ENCODE data around the gene CYTH3. TPM values are rescaled to one million over a fixed set of nuclear protein-coding genes. Genes with fewer than 3 reads are reported as not detected.
A peak's percentile ranks its signal among the peaks of the same experiment; 100 is the strongest.
"Not testable (repeated sequence)": the region's sequence is repeated elsewhere in the genome, so short reads cannot be mapped to it uniquely, and the experiment has no call there.

CYTH3 gene
- total and polyA plus RNA-seq, 7 donors: 6.1 to 15.0 (median 13.5) TPM

DNA sequence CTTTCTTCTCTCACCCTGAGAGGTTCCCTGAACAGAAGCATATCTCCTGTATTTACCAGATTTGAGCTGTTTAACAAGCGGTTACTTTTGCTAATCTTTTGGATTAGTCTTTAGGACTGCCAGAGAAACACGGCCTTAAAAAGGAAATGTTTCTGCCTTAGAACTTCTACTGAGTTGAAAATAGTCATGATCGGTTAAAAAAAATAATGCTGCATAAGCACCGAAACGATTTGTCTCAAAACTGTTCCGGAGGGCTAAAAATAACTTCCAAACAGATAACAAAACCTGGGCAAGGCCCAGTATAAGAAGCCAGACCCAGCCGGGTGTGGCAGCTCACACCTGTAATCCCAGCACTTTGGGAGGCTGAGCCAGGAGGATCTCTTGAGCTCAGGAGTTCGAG, 43.3 kb upstream of the CYTH3 start:
- Histone ChIP-seq H3K4me3 (no peak overlapping the region), H3K27ac (peak overlapping the region; percentile 16), H3K9me3 (no peaks in the 10 kb centered on the region), H3K36me3 (ENCODE audit: insufficient read depth in 1 of 2, low read depth in 1 of 2) (no peaks in the 10 kb centered on the region), H3K4me1 (peaks cover 15% of the 10 kb centered on the region), H3K27me3 (ENCODE audit: insufficient read depth in 3 of 3, low read length in 2 of 3) (no peaks in the 10 kb centered on the region)
- ATAC-seq (no peak), DNase-seq (no peak)
- intact Hi-C loops (cut with DNase I): loop anchor here in 1 of 2 donors (5.0 kb wide), 1 partner anchor 43 kb away; the partner anchor contains the start of gene CYTH3
- whole genome bisulfite sequencing, 3 donors: 57 to 61% (median 57%) methylated on average over 8 of the region's 8 CpGs
- no peak for TF ChIP-seq CTCF (IDR thresholded peaks at IDR 0.05)

GRCh38 chr7:6310271-6310993, 38.0 kb upstream of the CYTH3 start:
- no peak for TF ChIP-seq CTCF (IDR thresholded peaks at IDR 0.05)
- DNase-seq (no peak), ATAC-seq (no peak)
- Histone ChIP-seq H3K4me1 (no peaks in the 10 kb centered on the region), H3K27ac (no peak overlapping the region), H3K36me3 (ENCODE audit: insufficient read depth in 1 of 2, low read depth in 1 of 2) (no peaks in the 10 kb centered on the region), H3K27me3 (ENCODE audit: insufficient read depth in 3 of 3, low read length in 2 of 3) (no peaks in the 10 kb centered on the region), H3K9me3 (no peaks in the 10 kb centered on the region), H3K4me3 (no peak overlapping the region)
- intact Hi-C loops (cut with DNase I): no loop called here
- WGBS, 3 donors: 80 to 86% (median 81%) methylated on average over 10 of the region's 10 CpGs

DNA sequence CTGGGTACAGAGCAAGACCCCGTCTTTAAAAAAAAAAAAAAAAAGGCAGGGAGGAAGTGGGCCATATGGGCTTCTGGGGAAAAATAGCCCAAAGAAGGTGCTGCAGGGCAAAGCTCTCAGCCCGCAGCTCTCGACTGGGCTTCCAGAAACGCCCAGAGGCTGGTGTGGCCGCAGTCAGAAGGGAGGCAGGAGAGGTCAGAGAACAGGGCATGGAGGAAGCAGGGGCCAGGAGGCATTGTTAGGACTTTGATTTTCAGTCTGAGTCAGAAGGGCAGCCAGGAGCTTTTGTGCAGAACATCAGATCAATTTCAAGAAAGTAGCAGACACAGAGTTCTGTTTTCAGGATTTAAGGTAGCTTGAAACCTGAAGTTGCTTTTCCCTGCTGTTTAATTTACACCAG, 35.3 kb upstream of the CYTH3 start:
- ATAC-seq (no peak), DNase-seq (no peak)
- TF ChIP-seq CTCF (IDR thresholded peaks at IDR 0.05): no peak
- intact Hi-C loops (cut with DNase I): no loop called here
- H3K4me3 ChIP-seq: no peak overlapping the region
- no peak overlapping the region for H3K27ac ChIP-seq
- H3K36me3 ChIP-seq (ENCODE audit: insufficient read depth in 1 of 2, low read depth in 1 of 2): no peaks in the 10 kb centered on the region
- H3K4me1 ChIP-seq: no peaks in the 10 kb centered on the region
- H3K9me3 ChIP-seq: no peaks in the 10 kb centered on the region
- no peaks in the 10 kb centered on the region for H3K27me3 ChIP-seq (ENCODE audit: insufficient read depth in 3 of 3, low read length in 2 of 3)
- 54 to 58% (median 58%) methylated on average over 5 of the region's 5 CpGs for WGBS, 3 donors

DNA sequence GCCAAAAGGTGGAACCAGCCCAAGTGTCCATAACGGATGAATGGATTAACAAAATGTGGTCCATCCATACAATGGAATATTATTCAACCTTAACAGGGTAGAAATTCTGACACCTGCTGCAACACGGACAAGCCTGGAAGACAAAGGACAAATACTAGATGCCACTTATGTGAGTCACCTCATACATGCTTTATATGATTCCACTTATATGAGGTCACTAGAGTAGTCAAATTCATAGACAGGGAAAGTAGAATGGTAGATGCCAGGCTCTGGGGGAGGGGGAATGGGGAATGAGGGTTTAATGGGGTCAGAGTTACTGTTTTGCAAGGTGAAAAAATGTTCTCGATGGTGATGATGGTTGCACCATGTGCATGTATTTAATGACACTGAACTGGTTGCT, 34.0 kb upstream of the CYTH3 start:
- TF ChIP-seq CTCF (IDR thresholded peaks at IDR 0.05): no peak
- Histone ChIP-seq H3K9me3 (no peaks in the 10 kb centered on the region), H3K36me3 (ENCODE audit: insufficient read depth in 1 of 2, low read depth in 1 of 2) (no peaks in the 10 kb centered on the region), H3K4me1 (no peaks in the 10 kb centered on the region), H3K27ac (no peak overlapping the region), H3K27me3 (ENCODE audit: insufficient read depth in 3 of 3, low read length in 2 of 3) (no peaks in the 10 kb centered on the region), H3K4me3 (no peak overlapping the region)
- ATAC-seq (peak in 2 of 4 donors; percentile 47 to 63), DNase-seq (no peak)
- WGBS, 3 donors: 45 to 54% (median 52%) methylated on average over 3 of the region's 3 CpGs
- intact Hi-C loops (cut with DNase I): no loop called here

DNA sequence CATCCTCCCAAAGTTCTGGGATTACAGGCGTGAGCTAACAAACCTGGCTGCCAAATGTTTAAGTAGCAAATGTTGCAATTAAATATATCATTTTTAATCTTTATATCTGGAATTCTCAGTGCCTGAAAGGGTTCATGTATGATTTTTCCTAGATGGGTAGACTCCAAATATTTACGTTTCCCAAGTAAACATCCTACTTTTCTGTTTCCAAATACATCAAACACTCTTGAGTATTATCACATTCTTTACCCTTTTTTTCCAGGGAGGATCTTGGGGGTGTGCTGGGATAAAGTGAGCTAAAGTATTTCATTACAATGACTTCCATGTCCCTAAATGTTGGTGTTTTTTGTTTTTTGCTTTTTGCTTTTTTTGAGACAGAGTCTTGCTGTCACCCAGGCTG, 32.9 kb upstream of the CYTH3 start:
- Histone ChIP-seq H3K4me1 (no peaks in the 10 kb centered on the region), H3K27ac (no peak overlapping the region), H3K27me3 (ENCODE audit: insufficient read depth in 3 of 3, low read length in 2 of 3) (no peaks in the 10 kb centered on the region), H3K36me3 (ENCODE audit: insufficient read depth in 1 of 2, low read depth in 1 of 2) (no peaks in the 10 kb centered on the region), H3K9me3 (no peaks in the 10 kb centered on the region), H3K4me3 (no peak overlapping the region)
- intact Hi-C loops (cut with DNase I): no loop called here
- no peak for TF ChIP-seq CTCF (IDR thresholded peaks at IDR 0.05)
- ATAC-seq (no peak), DNase-seq (no peak)
- 71 to 78% (median 76%) methylated on average over 2 of the region's 2 CpGs for whole genome bisulfite sequencing, 3 donors

DNA sequence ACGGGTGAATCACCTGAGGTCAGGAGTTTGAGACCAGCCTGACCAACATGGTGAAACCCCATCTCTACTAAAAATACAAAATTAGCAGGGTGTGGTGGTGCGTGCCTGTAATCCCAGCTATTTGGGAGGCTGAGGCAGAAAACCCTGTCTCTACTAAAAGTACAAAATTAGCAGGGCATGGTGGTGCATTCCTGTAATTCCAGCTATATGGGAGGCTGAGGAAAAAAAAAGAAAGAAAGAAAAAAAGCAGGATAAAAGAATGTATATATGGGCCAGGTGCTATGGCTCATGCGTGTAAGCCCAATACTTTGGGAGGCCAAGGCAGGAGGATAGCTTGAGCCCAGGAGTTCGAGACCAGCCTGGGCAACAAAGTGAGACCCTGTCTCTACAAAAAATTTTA, 29.0 kb upstream of the CYTH3 start:
- H3K27me3 ChIP-seq (ENCODE audit: insufficient read depth in 3 of 3, low read length in 2 of 3); H3K4me1 ChIP-seq; H3K27ac ChIP-seq; H3K9me3 ChIP-seq; H3K4me3 ChIP-seq; H3K36me3 ChIP-seq (ENCODE audit: insufficient read depth in 1 of 2, low read depth in 1 of 2); DNase-seq; intact Hi-C loops (cut with DNase I); ATAC-seq: not testable (repeated sequence)
- 93 to 95% (median 93%) methylated on average over 4 of the region's 4 CpGs for WGBS, 3 donors
